Smooth muscle cell (in vitro differentiated cells): ENCODE data around the gene CYLC2. TPM values are rescaled to one million over a fixed set of nuclear protein-coding genes. Genes with fewer than 3 reads are reported as not detected.

ENCODE experiments used
- DNase-seq: peaks from one replicate; lab custom pipeline; 2025; ENCODE audit not compliant: unreplicated experiment; lab: John Stamatoyannopoulos, UW
- H2AFZ ChIP-seq: fragments of 200-600 bp; sonication (generic); 2 replicates; pipeline ENCODE4 v1.6.0; 2016; ENCODE audit warnings: antibody characterized with exemption, low read depth, mild to moderate bottlenecking
- H3F3A ChIP-seq: fragments of 200-600 bp; sonication (generic); 2 replicates; pipeline ENCODE4 v1.6.0; 2017; ENCODE audit warnings: antibody characterized with exemption, low read depth
- H3K27ac ChIP-seq: fragments of 200-600 bp; sonication (generic); 2 replicates; pipeline ENCODE4 v1.5.1; 2016; ENCODE audit warnings: low read depth, mild to moderate bottlenecking
- H3K27me3 ChIP-seq: fragments of 200-600 bp; sonication (generic); 2 replicates; pipeline ENCODE4 v1.6.1; 2016; ENCODE audit warnings: low read depth, mild to moderate bottlenecking
- H3K36me3 ChIP-seq: fragments of 200-600 bp; sonication (generic); 2 replicates; pipeline ENCODE4 v1.5.1; 2016; ENCODE audit warnings: low read depth
- H3K4me1 ChIP-seq: fragments of 200-600 bp; sonication (generic); 2 replicates; pipeline ENCODE4 v1.5.1; 2016; ENCODE audit warnings: low read depth
- H3K4me2 ChIP-seq: fragments of 200-600 bp; sonication (generic); 2 replicates; pipeline ENCODE4 v1.6.0; 2016; ENCODE audit warnings: mild to moderate bottlenecking
- H3K4me3 ChIP-seq: fragments of 200-600 bp; sonication (generic); 2 replicates; pipeline ENCODE4 v1.5.1; 2016; ENCODE audit warnings: mild to moderate bottlenecking
- H3K79me2 ChIP-seq: fragments of 200-600 bp; sonication (generic); 2 replicates; pipeline ENCODE4 v1.6.0; 2016; ENCODE audit warnings: low read depth, mild to moderate bottlenecking
- H3K9ac ChIP-seq: fragments of 200-600 bp; sonication (generic); 2 replicates; pipeline ENCODE4 v1.6.0; 2016; ENCODE audit warnings: low read depth
- H3K9me3 ChIP-seq: fragments of 200-600 bp; sonication (generic); replicated peaks from 2 replicates; pipeline ENCODE4 v1.5.1; 2016; ENCODE audit warnings: low read depth
- H4K20me1 ChIP-seq: fragments of 200-600 bp; sonication (generic); 2 replicates; pipeline ENCODE4 v1.6.0; 2016; ENCODE audit warnings: low read depth
- CTCF ChIP-seq: fragments of 200-600 bp; sonication (generic); IDR thresholded peaks from 2 replicates; pipeline ENCODE4 v1.5.1; 2017; ENCODE audit warnings: borderline replicate concordance, mild to moderate bottlenecking, antibody characterized with exemption; ENCODE audit not compliant: insufficient read depth, poor library complexity, severe bottlenecking
- WGBS: methylation state at CpG from one replicate; pipeline ENCODE4 v1.1.7; 2016; ENCODE audit warnings: low lambda C conversion rate; 5-methylcytosine and 5-hydroxymethylcytosine counted together
- polyA plus RNA-seq: library from polyadenylated mRNA; unstranded; fragments of >200 nt; fragmentation: Nextera tagmentation; extraction: Ambion mirVana; gene quantifications from 2 replicates; pipeline ENCODE4 v1.2.1, GENCODE V29; 2016
- total RNA-seq: library from RNA; depleted of rRNA; stranded (reverse); fragments of >200 nt; gene quantifications from 2 replicates; pipeline ENCODE4 v1.2.3, GENCODE V29; 2014

CYLC2 gene
- total and polyA plus RNA-seq, 2 experiments from 2014 or later: not detected

DNA sequence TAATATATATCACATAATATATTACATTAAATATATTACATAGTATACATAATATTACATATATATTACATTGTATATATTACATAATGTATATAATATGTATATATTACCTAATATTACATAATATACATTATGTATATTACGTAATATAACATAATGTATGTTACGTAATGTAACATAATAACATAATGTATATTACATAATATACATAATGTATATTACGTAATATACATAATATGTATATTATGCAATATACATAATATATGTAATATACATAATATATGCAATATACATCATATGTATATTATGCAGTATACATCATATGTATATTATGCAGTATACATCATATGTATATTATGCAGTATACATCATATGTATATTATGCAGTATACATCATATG, 19.1 kb downstream of the CYLC2 start:
- H3F3A ChIP-seq: no peaks in the 10 kb centered on the region
- no peaks in the 10 kb centered on the region for H3K79me2 ChIP-seq
- TF ChIP-seq CTCF: no peak
- H3K27ac ChIP-seq: no peak overlapping the region
- no peaks in the 10 kb centered on the region for H4K20me1 ChIP-seq
- H3K4me1 ChIP-seq: no peaks in the 10 kb centered on the region
- no peak for DNase-seq
- H2AFZ ChIP-seq: no peak overlapping the region
- H3K9ac ChIP-seq: no peak overlapping the region
- no peaks in the 10 kb centered on the region for H3K36me3 ChIP-seq
- H3K4me3 ChIP-seq: no peak overlapping the region
- no peaks in the 10 kb centered on the region for H3K9me3 ChIP-seq
- 95% methylated on average over 3 of the region's 3 CpGs for WGBS
- no peak overlapping the region for H3K4me2 ChIP-seq
- H3K27me3 ChIP-seq: no peaks in the 10 kb centered on the region

DNA sequence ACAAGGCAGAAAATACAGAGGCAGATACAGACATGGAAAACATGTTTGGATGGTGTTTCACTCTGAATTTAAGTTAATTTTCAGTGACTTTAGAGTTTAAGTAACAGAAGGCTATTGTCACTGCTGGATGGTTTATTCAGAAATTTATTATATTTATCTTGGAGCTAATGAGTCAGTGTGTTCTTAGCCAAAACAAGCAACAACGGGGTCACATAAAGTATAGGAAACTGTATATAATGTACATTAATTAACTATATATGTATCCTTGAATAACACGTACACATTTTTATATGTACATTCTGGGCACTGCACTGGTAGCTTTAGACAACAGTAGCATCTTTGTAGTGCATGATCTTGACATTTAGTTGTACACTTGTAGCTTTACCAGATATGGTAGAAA, 30.7 kb downstream of the CYLC2 start:
- Histone ChIP-seq H3F3A (no peaks in the 10 kb centered on the region), H4K20me1 (no peaks in the 10 kb centered on the region), H3K9me3 (no peaks in the 10 kb centered on the region), H3K4me1 (no peaks in the 10 kb centered on the region), H3K27me3 (no peaks in the 10 kb centered on the region), H3K27ac (no peak overlapping the region), H2AFZ (no peak overlapping the region), H3K79me2 (no peaks in the 10 kb centered on the region), H3K36me3 (no peaks in the 10 kb centered on the region), H3K9ac (no peak overlapping the region), H3K4me3 (no peak overlapping the region), H3K4me2 (no peak overlapping the region)
- no peak for DNase-seq
- no peak for TF ChIP-seq CTCF
- 85% methylated on average over 2 of the region's 2 CpGs for WGBS

- Histone ChIP-seq H4K20me1 (no peaks in the 10 kb centered on the region), H3K36me3 (no peaks in the 10 kb centered on the region), H2AFZ (no peak overlapping the region), H3K4me1 (no peaks in the 10 kb centered on the region), H3F3A (no peaks in the 10 kb centered on the region), H3K9me3 (no peaks in the 10 kb centered on the region), H3K9ac (no peak overlapping the region), H3K79me2 (no peaks in the 10 kb centered on the region), H3K27me3 (no peaks in the 10 kb centered on the region), H3K4me2 (no peak overlapping the region), H3K27ac (no peak overlapping the region), H3K4me3 (no peak overlapping the region)
- no peak for TF ChIP-seq CTCF
- WGBS: 59% methylated on average over 4 of the region's 4 CpGs
- DNase-seq: no peak
These were observed 42.7 kb downstream of the CYLC2 start for GRCh38 chr9:103037508-103038477.
